Transverse colon (tissue), 3 donors: ENCODE measurements around the gene TMEM266.
"Not testable (repeated sequence)": the region's sequence is repeated elsewhere in the genome, so short reads cannot be mapped to it uniquely, and the experiment has no call there.

Experiments
- POLR2A ChIP-seq: fragments of 450-650 bp; IDR thresholded peaks from one replicate; pipeline ENCODE4 v1.6.1; 2016; ENCODE audit warnings: antibody characterized with exemption, mild to moderate bottlenecking, moderate library complexity
- TF ChIP-seq, protein P1 (sequence below), 5 experiments: fragments of 200-600 bp in 3 of 5; fragments of 450-650 bp in 2 of 5; sonication (generic) in 3 of 5; IDR thresholded peaks; 1 replicate in 2 of 5; 2 replicates in 3 of 5; pipeline ENCODE4 v1.5.1; 2016 to 2017; ENCODE audit warnings: antibody characterized with exemption in 5 of 5, inconsistent platforms in 3 of 5, mild to moderate bottlenecking in 2 of 5, moderate library complexity in 1 of 5

DNA sequence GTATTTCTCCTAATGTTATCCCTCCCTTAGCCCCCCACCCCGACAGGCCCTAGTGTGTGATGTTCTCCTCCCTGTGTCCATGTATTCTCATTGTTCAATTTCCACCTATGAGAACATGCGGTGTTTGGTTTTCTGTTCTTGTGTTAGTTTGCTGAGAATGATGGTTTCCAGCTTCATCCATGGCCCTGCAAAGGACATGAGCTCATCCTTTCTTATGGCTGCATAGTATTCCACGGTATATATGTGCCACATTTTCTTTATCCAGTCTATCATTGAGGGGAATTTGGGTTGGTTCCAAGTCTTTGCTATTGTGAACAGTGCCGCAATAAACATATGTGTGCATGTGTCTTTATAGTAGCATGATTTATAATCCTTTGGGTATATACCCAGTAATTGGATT lies 46.3 kb upstream of the TMEM266 start:
- TF ChIP-seq, protein P1, sequence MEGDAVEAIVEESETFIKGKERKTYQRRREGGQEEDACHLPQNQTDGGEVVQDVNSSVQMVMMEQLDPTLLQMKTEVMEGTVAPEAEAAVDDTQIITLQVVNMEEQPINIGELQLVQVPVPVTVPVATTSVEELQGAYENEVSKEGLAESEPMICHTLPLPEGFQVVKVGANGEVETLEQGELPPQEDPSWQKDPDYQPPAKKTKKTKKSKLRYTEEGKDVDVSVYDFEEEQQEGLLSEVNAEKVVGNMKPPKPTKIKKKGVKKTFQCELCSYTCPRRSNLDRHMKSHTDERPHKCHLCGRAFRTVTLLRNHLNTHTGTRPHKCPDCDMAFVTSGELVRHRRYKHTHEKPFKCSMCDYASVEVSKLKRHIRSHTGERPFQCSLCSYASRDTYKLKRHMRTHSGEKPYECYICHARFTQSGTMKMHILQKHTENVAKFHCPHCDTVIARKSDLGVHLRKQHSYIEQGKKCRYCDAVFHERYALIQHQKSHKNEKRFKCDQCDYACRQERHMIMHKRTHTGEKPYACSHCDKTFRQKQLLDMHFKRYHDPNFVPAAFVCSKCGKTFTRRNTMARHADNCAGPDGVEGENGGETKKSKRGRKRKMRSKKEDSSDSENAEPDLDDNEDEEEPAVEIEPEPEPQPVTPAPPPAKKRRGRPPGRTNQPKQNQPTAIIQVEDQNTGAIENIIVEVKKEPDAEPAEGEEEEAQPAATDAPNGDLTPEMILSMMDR (IDR thresholded peaks at IDR 0.05), result not testable (repeated sequence)
- TF ChIP-seq POLR2A, result not testable (repeated sequence)
